ENCODE results near the gene PCCA. TPM values are rescaled to one million over a fixed set of nuclear protein-coding genes. Genes with fewer than 3 reads are reported as not detected.
A peak's percentile ranks its signal among the peaks of the same experiment; 100 is the strongest.

Gene PCCA
- total and polyA plus RNA-seq, 2 donors from 2014 or later, result 86.2 to 222 TPM

DNA sequence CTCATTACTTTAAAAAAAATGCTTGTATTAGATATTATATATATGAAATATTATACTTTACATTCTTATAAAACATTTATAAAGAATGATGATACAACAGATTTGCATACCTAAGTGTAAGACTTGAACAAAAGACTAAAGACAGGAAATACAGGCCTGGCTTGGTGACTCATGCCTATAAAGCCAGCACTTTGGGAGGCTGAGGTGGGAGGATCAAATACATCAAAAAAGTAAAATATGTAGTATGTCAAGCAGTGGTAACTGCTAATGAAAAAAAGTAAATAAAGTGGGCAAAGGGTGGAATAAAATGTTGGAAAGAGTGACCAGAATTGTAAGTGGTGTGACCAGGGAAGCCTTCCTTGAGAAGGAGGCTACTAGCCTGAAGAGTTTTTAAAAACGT, 366.0 kb downstream of the PCCA start:
- DNase-seq (no peak), FAIRE-seq (no peak)
- Histone ChIP-seq H3K9ac (ENCODE audit: low read length in 3 of 3) (no peak overlapping the region), H3K27ac (ENCODE audit: low read depth in 2 of 2, low read length in 2 of 2) (no peak overlapping the region), H3K27me3 (ENCODE audit: control insufficient read depth, insufficient read depth, low read length) (no peaks in the 10 kb centered on the region), H3K36me3 (ENCODE audit: control insufficient read depth in 2 of 3, insufficient read depth in 3 of 3, low read length in 3 of 3) (peaks cover 0 to 3% (median 0%) of the 10 kb centered on the region in 3 donors), H3K4me3 (ENCODE audit: low read length in 3 of 3) (no peak overlapping the region), H3K9me3 (ENCODE audit: control insufficient read depth in 2 of 3, insufficient read depth in 1 of 3, low read length in 3 of 3) (peaks cover 0 to 6% (median 0%) of the 10 kb centered on the region in 3 donors), H3K4me1 (ENCODE audit: control insufficient read depth in 2 of 3, insufficient read depth in 2 of 3, low read depth in 1 of 3, low read length in 3 of 3) (no peaks in the 10 kb centered on the region)
- TF ChIP-seq, protein P1, sequence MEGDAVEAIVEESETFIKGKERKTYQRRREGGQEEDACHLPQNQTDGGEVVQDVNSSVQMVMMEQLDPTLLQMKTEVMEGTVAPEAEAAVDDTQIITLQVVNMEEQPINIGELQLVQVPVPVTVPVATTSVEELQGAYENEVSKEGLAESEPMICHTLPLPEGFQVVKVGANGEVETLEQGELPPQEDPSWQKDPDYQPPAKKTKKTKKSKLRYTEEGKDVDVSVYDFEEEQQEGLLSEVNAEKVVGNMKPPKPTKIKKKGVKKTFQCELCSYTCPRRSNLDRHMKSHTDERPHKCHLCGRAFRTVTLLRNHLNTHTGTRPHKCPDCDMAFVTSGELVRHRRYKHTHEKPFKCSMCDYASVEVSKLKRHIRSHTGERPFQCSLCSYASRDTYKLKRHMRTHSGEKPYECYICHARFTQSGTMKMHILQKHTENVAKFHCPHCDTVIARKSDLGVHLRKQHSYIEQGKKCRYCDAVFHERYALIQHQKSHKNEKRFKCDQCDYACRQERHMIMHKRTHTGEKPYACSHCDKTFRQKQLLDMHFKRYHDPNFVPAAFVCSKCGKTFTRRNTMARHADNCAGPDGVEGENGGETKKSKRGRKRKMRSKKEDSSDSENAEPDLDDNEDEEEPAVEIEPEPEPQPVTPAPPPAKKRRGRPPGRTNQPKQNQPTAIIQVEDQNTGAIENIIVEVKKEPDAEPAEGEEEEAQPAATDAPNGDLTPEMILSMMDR (IDR thresholded peaks at IDR 0.05; ENCODE audit: borderline replicate concordance, extremely low read depth, insufficient read depth), result no peak
- intact Hi-C loops (cut with DNase I), result no loop called here

- Histone ChIP-seq H3K36me3 (ENCODE audit: control insufficient read depth in 2 of 3, insufficient read depth in 3 of 3, low read length in 3 of 3) (peaks cover 0 to 3% (median 0%) of the 10 kb centered on the region in 3 donors), H3K9ac (ENCODE audit: low read length in 3 of 3) (no peak overlapping the region), H3K4me1 (ENCODE audit: control insufficient read depth in 2 of 3, insufficient read depth in 2 of 3, low read depth in 1 of 3, low read length in 3 of 3) (no peaks in the 10 kb centered on the region), H3K9me3 (ENCODE audit: control insufficient read depth in 2 of 3, insufficient read depth in 1 of 3, low read length in 3 of 3) (peaks cover 0 to 7% (median 0%) of the 10 kb centered on the region in 3 donors), H3K4me3 (ENCODE audit: low read length in 3 of 3) (no peak overlapping the region), H3K27ac (ENCODE audit: low read depth in 2 of 2, low read length in 2 of 2) (no peak overlapping the region), H3K27me3 (ENCODE audit: control insufficient read depth, insufficient read depth, low read length) (no peaks in the 10 kb centered on the region)
- TF ChIP-seq, protein P1 (IDR thresholded peaks at IDR 0.05; ENCODE audit: borderline replicate concordance, extremely low read depth, insufficient read depth), result no peak
- FAIRE-seq (no peak), DNase-seq (no peak)
- intact Hi-C loops (cut with DNase I), result no loop called here
These were observed 369.8 kb downstream of the PCCA start for GRCh38 chr13:100458673-100459072.

DNA sequence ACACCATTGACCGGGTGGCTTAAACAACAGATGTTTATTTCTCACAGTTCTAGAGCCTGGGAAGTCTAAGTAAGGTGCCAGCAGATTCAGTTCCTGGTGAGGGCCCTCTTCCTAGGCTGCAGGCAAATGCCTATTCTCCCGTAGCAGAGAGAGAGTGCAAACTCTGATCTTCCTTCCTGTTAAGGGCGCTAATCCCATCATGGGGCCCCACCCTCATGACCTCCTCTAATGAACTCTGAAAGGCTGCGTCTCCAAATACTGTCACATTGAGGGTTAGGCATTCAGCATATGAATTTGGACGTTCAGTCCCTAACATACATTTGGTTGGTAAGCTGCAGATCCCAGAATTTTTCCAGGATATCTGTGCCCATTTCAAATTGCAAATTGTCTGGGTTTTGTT, 370.9 kb downstream of the PCCA start:
- no peak overlapping the region for H3K4me3 ChIP-seq (ENCODE audit: low read length in 3 of 3)
- H3K36me3 ChIP-seq (ENCODE audit: control insufficient read depth in 2 of 3, insufficient read depth in 3 of 3, low read length in 3 of 3), result peaks cover 0 to 3% (median 0%) of the 10 kb centered on the region in 3 donors
- TF ChIP-seq, protein P1 (IDR thresholded peaks at IDR 0.05; ENCODE audit: borderline replicate concordance, extremely low read depth, insufficient read depth), result no peak
- peaks cover 0 to 7% (median 0%) of the 10 kb centered on the region in 3 donors for H3K9me3 ChIP-seq (ENCODE audit: control insufficient read depth in 2 of 3, insufficient read depth in 1 of 3, low read length in 3 of 3)
- no peak overlapping the region for H3K9ac ChIP-seq (ENCODE audit: low read length in 3 of 3)
- intact Hi-C loops (cut with DNase I), result no loop called here
- no peak for FAIRE-seq
- no peak overlapping the region for H3K27ac ChIP-seq (ENCODE audit: low read depth in 2 of 2, low read length in 2 of 2)
- DNase-seq, result no peak
- no peaks in the 10 kb centered on the region for H3K4me1 ChIP-seq (ENCODE audit: control insufficient read depth in 2 of 3, insufficient read depth in 2 of 3, low read depth in 1 of 3, low read length in 3 of 3)
- H3K27me3 ChIP-seq (ENCODE audit: control insufficient read depth, insufficient read depth, low read length), result no peaks in the 10 kb centered on the region

DNA sequence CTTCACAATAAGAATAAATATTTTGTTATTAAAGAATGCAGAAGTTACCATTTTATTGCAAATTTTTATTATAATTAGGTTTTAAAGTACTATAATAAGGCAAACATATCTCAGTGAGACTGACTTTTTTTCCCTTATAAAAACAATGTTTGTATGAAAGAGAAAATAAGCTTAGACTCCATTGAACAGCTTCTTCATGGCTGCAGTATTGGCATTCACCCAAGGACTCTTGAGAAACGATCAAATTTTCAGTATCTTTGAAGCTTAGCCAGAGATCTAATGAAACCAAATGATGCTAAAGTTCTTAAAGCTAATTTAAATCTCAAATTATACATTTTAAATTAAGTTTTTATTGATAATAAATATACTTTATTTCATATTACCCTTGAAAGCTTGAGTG, 371.4 kb downstream of the PCCA start:
- intact Hi-C loops (cut with DNase I), result no loop called here
- peaks cover 0 to 7% (median 0%) of the 10 kb centered on the region in 3 donors for H3K9me3 ChIP-seq (ENCODE audit: control insufficient read depth in 2 of 3, insufficient read depth in 1 of 3, low read length in 3 of 3)
- FAIRE-seq (no peak), DNase-seq (peak in 1 of 5 donors; percentile 42)
- H3K4me3 ChIP-seq (ENCODE audit: low read length in 3 of 3), result no peak overlapping the region
- no peak overlapping the region for H3K9ac ChIP-seq (ENCODE audit: low read length in 3 of 3)
- no peak overlapping the region for H3K27ac ChIP-seq (ENCODE audit: low read depth in 2 of 2, low read length in 2 of 2)
- no peaks in the 10 kb centered on the region for H3K4me1 ChIP-seq (ENCODE audit: control insufficient read depth in 2 of 3, insufficient read depth in 2 of 3, low read depth in 1 of 3, low read length in 3 of 3)
- TF ChIP-seq, protein P1 (IDR thresholded peaks at IDR 0.05; ENCODE audit: borderline replicate concordance, extremely low read depth, insufficient read depth), result no peak
- H3K36me3 ChIP-seq (ENCODE audit: control insufficient read depth in 2 of 3, insufficient read depth in 3 of 3, low read length in 3 of 3), result peaks cover 0 to 3% (median 0%) of the 10 kb centered on the region in 3 donors
- no peaks in the 10 kb centered on the region for H3K27me3 ChIP-seq (ENCODE audit: control insufficient read depth, insufficient read depth, low read length)
